NCI-H1436 treated with DMSO at 0.1 percent for 48 hours (cell line): Measurements from ENCODE around the gene CFAP141.
A peak's percentile ranks its signal among the peaks of the same experiment; 100 is the strongest.

ENCODE experiments used
- DNase-seq: peaks from one replicate; lab custom pipeline; 2025; lab: John Stamatoyannopoulos, UW

The CFAP141 gene

DNA sequence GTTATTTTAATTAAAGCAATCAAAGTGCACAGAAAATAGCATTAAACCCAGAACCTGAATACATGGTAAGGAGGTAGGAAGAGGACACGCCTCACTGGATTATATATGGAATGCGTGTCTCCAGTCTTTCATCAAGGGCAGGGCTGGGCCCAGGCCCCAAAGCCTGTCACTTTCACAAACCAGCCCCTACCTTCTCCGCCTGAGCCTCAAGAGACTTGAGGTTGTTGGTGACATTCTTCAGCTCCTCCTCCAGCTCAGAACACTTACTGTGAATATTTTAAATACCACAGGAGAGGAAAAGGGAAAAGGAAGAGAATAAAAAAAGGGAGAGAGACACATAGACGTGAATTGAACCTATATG, 34.9 kb downstream of the CFAP141 start:
- DNase-seq, result no peak

DNA sequence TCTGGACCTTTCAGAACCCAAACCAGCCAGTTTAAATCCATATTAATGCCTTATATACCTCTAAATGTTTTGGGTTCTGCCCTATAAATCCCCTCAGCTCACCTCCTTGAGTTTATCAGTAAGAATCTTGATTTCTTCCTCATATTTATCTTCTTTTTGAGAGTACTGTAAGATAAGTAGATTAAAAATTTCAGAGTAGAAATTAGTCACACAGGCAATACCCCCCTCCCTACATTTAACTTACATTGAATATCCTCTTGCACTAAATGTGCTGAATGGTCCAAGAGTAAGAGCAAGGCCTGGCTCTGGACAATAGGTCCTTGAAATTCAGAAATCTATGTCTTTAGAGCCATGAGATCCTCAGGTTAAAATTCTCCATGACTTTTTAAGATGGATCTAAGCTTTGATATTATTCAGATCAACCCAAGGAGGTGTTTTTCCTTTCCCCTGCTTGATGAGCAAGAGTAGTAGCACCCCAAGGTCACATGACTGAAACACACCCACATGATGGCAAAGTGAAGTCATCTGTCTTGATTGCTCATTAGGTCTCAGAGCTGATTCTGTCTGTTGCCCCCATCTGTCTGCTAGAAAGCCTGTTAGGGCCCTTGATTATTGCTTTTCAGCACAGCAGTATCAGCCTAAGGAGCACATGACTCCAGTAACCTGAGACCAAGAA, 35.4 kb downstream of the CFAP141 start:
- DNase-seq, result no peak

DNA sequence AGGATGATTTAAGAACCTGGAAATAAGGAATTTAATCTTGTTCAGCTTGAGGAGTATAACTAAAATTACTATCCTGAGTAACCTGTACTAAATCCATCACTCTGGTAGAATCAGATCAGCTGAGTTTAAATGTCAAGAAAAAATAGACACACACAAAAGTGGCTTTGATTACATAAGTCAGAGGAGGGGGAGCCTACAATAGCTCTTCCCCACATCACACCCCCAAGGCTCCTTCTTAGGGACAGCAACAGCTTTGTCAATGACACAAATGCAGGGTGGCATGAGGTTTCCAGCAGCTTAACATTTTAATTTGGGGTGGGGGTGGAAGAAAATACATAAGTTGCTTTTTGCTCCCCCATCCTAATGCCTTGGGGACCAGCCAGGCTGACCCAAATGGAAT, 38.7 kb downstream of the CFAP141 start:
- DNase-seq, result no peak

DNA sequence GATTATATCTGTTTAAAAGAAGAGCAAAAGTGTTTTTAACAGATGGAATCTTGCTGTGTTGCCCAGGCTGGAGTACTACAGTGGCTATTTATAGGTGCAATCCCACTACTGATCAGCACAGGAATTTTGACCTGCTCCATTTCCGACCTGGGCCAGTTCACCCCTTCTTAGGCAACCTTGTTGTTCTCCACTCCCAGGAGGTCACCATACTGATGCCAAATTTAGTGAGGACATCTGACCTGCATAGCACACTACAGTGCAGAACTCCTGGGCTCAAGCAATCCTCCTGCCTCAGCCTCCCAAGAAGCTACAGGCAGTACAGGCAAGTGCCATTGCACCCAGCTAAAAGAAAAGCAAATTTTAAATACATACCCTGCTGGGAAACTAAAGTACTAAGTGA, 39.9 kb downstream of the CFAP141 start:
- no peak for DNase-seq

DNA sequence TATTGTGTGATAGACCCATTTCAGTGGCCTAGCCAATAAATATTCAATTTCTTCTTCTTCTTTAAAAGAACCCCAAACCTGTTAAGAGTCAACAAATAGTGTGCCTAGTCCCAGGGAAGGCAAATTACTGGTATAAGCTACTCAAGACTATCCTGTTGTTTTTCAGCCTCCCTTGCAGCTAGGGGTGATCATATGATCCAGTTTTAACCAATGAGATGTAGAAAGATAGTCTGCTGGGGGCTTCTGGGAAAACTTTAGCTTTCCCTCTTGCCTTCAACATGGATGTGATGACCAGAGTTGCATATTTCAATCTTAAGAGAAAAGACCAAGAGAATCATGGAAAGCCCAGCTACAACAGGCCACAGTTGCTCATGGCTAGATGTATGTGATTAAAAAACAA, 46.6 kb downstream of the CFAP141 start:
- DNase-seq, result no peak

DNA sequence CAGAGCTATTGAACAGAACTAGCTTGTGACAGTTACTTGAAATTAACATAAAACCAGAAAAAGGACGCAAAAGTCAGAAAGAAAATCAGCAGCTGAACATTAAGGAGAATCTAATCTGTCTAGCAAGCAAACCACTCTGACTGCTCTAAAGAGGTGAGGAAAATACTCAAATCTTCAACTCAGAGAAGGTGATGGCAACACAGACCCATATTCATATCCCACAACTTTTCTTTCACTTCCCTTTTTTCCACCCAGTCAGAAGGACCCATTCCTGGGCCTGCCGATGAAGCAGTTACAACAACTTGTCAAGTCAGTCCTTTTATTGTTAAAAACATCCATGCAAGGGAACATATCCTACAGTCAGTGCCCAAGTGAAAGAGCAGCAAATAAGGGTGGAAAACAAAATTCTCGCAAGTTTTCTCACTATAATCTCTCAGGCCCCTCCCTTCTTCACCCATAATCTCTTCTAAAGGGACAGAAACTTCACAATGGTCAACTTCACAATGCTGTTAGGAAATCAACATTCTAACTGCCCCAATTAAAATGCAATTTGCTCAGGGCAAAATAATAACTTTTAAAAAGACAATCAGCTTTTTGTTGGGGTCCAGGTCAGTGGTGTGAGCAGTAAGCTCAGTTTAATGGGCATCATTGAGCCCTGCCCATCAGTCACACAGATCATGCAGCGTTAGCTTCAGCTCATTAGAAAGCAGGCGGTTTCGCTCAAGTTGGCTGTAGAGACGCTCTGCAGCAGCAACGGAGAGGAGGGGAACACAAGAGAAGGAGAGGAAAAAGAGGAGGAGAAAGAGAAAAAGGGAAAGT, 47.6 kb downstream of the CFAP141 start:
- DNase-seq, result peak; percentile 3

DNA sequence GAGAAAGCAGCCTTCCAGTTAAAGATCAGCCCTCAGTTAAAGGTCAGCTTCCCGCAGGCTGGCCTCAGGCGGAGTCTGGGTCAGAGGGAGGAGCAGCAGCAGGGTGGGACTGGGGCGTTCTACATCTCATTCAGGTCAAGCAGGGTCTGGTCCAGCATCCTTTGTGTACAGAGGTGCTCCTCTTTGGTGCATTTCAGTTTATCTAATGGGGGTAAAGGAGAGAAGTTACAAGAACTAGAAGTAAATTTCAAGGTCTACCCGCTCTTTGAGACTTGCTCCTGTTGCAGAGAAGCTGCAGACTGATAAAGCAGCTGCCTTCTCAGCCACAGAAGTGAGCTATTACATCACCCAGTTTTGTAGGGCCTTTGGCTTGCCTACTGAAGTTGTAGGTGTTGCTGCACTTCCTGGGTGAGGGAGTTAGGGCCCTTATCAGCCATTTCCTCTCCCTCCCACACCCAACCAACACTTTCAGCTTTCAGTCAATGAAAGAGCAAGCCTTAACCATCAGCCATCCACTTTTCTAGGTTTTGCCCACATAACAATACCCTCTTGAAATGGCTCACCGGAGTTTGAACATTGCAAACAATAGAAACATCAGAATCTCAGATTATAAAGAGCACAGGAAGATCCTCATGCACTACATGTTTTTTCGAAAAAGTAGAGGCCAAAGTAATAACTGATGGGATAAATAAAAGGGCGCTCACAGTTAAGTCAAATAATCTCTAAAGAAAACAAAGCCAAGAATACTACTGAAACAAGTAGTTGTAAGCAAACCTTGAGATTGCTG, 48.4 kb downstream of the CFAP141 start:
- DNase-seq, result no peak

DNA sequence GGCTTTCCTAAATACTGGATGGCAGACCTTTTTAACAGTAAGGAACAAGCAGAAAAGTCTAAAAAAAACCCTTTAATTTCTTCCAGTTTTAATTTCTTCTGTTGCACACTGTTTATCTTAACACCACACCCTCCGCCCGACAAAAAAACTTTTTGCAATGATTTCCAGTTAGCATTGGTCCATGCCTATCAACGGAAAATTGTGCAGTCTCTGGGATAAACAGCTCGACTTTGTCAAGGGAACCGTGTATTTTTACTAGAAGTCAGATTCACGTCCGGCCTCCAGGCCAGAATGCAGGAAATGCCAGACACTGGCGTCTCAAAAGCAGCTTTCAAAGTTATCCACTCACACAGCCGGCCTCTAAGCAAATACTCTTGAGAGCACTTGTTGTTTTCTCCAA, 50.9 kb downstream of the CFAP141 start:
- DNase-seq, result no peak

DNA sequence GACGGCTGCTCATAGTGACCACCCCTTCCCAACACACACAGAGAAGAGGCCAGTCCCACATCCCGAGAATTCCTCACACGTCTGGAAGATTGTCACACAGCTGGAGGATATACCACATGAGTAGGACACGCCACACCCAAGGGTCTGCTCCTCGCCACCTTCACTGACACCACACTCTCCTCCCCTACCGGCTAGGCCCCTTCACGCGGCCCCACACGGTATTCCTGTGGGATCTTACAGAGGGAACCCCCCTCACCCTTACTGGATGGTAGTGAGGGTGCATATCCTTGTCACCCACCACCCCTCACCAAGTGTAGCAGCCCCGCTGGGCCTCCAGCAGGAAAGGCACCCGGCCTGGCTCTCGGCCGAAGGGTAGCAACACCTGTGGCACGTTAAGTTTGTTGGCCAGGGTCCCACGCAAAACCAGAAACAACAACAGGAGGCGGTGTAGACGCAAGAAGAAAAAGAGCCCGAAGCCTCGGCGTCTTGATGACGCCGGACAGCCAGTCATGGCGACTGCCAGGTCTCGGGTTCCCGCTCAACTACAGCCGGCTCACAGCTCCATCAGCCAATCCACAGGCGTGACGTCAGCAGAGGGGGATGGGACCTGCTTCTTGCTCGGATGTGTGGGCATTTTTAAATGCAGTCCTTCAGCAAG, 51.5 kb downstream of the CFAP141 start, which contains the start of gene NUP210L:
NUP210L (minus strand) TSS at position 540 of the 658 bp plus-strand sequence.
- DNase-seq, result no peak

DNA sequence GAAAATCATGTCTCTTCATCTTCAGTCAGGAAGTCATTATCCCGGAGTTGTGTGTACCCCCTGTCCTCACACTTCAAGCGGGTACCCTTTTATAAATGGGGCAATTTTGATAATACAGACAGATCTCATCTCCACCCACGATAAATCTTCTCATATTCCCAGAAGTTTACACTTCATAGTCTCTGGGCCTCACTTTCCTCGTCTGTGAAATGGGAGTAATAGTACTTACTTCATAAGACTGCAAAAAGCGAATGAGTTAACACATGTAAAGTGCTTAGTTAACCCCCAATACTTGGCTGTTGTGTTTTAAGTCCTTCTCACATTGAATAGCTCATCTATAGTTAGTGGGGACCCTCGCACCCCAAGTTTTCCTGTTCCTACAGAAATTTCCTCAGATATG, 52.1 kb downstream of the CFAP141 start:
- DNase-seq, result no peak

DNA sequence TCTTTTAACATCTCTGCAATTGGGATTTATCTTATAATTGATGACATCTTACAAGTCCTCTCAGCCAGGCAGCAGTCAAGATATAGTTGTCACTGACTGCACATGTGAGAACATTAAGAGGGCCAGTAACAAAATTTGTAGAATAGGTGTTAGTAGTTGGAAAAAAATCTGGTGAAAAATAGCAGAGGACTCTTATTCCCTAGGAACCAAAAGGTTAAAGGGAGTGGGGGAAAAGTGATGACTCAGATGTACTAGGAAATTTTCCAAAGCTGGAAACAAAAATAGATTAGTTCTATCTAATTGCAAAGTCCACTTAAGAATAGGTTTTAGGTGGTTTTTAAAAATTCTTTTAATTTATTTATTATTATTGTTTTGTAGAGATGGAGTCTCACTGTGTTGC, 54.8 kb downstream of the CFAP141 start:
- DNase-seq, result no peak
